ENCODE results near the gene ME3.

The ME3 gene

DNA sequence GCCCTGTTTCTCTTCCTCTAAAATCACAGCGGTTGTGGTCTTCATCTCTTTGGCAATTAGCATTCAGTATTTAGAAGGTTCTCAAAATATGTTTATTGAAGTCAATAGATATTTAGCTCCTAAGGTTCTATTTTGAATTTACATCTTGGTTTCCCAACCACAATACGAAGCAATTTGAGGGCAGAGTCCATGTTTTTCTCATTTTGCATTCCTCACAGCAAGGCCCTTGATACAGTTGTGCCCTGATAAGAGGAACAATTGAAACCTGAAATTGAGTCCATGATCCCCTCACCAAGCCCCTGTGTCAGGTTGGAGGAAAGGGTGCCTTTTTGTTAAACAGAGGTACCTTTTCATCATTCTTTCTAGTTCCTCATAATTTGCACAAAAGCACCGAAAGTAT is 166.2 kb downstream of the ME3 start:
- Mint-ChIP-seq H3K27me3 (ENCODE audit: low read depth, poor library complexity) (no peaks in the 10 kb centered on the region), H3K36me3 (ENCODE audit: low read depth) (no peaks in the 10 kb centered on the region), H3K9me3 (no peaks in the 10 kb centered on the region), H3K4me3 (no peak overlapping the region), H3K27ac (peak overlapping the region; percentile 20), H3K4me1 (peaks cover 6% of the 10 kb centered on the region)
- DNase-seq = no peak
- TF ChIP-seq, protein P1, sequence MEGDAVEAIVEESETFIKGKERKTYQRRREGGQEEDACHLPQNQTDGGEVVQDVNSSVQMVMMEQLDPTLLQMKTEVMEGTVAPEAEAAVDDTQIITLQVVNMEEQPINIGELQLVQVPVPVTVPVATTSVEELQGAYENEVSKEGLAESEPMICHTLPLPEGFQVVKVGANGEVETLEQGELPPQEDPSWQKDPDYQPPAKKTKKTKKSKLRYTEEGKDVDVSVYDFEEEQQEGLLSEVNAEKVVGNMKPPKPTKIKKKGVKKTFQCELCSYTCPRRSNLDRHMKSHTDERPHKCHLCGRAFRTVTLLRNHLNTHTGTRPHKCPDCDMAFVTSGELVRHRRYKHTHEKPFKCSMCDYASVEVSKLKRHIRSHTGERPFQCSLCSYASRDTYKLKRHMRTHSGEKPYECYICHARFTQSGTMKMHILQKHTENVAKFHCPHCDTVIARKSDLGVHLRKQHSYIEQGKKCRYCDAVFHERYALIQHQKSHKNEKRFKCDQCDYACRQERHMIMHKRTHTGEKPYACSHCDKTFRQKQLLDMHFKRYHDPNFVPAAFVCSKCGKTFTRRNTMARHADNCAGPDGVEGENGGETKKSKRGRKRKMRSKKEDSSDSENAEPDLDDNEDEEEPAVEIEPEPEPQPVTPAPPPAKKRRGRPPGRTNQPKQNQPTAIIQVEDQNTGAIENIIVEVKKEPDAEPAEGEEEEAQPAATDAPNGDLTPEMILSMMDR (IDR thresholded peaks at IDR 0.05) = no peak

DNA sequence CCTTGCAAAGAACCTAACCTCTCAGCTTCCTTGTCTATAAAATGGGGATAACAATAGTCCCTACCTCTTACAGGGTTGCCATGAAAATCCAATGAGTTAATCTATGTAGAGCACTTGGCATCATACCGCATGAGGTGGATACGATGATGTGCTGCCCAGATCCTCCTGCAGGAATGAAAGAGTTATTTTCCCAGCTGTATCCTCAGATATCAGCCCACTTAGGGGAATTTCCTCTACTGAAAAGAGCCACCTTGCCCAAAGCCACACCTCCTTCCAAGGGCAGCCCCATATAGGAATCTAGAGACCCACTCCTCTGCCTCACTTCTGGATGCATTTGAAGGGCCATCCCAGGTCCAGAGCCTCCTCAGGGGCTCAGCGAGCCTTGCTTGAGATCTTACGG is 169.3 kb downstream of the ME3 start:
- H3K4me1 Mint-ChIP-seq = peaks cover 11% of the 10 kb centered on the region
- no peaks in the 10 kb centered on the region for H3K36me3 Mint-ChIP-seq (ENCODE audit: low read depth)
- peaks cover 3% of the 10 kb centered on the region for H3K27me3 Mint-ChIP-seq (ENCODE audit: low read depth, poor library complexity)
- H3K27ac Mint-ChIP-seq = no peak overlapping the region
- DNase-seq = no peak
- H3K4me3 Mint-ChIP-seq = no peak overlapping the region
- TF ChIP-seq, protein P1 (IDR thresholded peaks at IDR 0.05) = no peak
- H3K9me3 Mint-ChIP-seq = no peaks in the 10 kb centered on the region

DNA sequence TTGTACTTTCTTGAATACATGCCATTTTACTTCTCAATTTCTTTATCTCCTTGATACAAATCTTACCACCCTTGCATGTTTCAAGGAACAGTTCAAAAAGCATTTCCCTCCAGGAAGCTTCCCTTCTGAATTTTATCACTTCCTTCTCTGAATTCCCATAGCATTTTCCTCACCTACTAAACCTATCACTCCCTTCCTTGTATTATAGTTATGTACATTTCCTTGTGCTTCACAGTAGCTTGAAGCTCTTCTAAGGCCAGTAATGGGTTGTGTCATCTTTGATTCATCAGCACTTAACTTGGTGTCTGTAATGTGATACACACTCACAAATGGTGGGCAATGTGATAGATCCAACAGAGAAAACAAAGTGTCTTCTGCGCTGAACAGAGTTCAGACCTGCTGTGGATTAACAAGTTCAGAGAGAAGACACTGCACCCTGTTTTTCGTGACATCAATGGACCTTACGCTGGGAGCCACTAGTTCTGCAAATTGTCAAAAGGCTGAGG is 170.2 kb downstream of the ME3 start:
- Mint-ChIP-seq H3K4me1 (peaks cover 19% of the 10 kb centered on the region), H3K9me3 (no peaks in the 10 kb centered on the region), H3K27ac (no peak overlapping the region), H3K36me3 (ENCODE audit: low read depth) (no peaks in the 10 kb centered on the region), H3K27me3 (ENCODE audit: low read depth, poor library complexity) (peaks cover 3% of the 10 kb centered on the region), H3K4me3 (no peak overlapping the region)
- TF ChIP-seq, protein P1 (IDR thresholded peaks at IDR 0.05) = no peak
- DNase-seq = no peak

DNA sequence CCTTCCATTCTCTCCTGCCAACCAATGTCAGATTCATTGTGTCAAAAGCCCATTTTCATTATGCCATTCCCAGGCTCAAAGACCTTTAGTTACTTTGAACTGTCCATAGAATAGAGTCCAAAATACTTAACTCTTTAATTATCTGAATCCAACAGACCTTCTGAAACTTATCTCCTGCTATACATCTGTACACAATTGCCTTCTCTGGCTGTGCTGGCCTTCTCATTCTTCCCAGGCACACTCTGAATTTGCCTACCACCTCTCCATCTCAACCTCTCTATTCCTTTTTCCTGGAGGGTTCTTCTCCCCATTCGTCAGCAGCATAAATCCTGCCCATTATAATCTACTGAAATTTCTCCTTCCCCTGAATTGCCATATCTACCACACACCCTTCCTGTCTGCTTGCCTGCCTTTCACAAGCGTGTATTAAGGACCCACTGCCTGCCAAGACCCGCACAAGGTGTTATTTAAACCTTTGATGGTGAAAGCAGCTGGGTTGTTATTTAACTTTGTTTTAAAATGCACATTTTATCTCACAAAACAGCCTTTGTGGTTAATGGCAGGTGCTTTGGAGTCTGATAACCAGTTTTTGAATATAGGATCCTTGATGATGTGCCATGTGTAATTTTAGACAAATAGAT is 171.8 kb downstream of the ME3 start:
- no peaks in the 10 kb centered on the region for H3K36me3 Mint-ChIP-seq (ENCODE audit: low read depth)
- no peak overlapping the region for H3K27ac Mint-ChIP-seq
- H3K4me1 Mint-ChIP-seq = peaks cover 19% of the 10 kb centered on the region
- no peaks in the 10 kb centered on the region for H3K9me3 Mint-ChIP-seq
- TF ChIP-seq, protein P1 (IDR thresholded peaks at IDR 0.05) = no peak
- no peak for DNase-seq
- peaks cover 6% of the 10 kb centered on the region for H3K27me3 Mint-ChIP-seq (ENCODE audit: low read depth, poor library complexity)
- no peak overlapping the region for H3K4me3 Mint-ChIP-seq

DNA sequence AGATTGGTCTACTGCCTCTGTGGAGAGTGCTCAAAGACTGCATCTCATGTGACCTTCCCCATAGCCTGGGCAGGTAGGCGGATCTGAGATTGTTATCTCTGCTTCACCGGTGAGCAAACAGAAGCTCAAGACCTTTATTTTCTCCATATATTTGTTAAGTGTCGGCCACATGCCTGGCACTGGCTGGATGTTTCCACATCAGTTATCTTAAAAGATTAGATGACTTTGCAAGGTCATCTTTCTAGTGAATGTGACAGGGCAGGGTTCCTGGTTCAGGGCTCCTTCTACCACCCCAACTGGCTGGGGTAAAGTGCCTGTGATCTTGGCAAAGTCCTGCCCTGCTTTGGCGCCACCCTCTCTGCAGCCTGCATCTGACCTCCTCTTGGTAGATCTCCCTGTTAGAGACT is 172.7 kb downstream of the ME3 start:
- peaks cover 6% of the 10 kb centered on the region for H3K27me3 Mint-ChIP-seq (ENCODE audit: low read depth, poor library complexity)
- no peak overlapping the region for H3K4me3 Mint-ChIP-seq
- no peak for DNase-seq
- no peak overlapping the region for H3K27ac Mint-ChIP-seq
- no peaks in the 10 kb centered on the region for H3K9me3 Mint-ChIP-seq
- TF ChIP-seq, protein P1 (IDR thresholded peaks at IDR 0.05) = no peak
- H3K36me3 Mint-ChIP-seq (ENCODE audit: low read depth) = no peaks in the 10 kb centered on the region
- H3K4me1 Mint-ChIP-seq = peaks cover 26% of the 10 kb centered on the region

DNA sequence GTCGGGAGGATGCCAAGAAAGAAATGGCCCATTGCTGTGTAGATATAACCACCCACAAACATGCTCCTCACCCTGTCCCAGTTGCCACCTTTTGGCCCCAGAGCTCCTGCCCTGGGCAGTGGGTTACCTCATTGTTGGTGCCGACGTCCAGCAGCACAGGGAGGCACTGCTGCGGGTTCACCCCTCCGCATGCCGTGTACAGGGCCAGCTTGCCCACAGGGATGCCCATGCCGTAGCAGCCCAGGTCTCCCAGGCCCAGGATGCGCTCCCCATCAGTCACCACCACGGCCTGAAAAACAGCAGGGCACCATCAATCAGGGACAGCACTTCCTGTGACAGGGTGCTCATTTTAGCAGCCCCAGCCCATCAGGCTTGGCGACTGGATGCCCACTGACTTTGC is 174.6 kb downstream of the ME3 start:
- Mint-ChIP-seq H3K9me3 (no peaks in the 10 kb centered on the region), H3K27me3 (ENCODE audit: low read depth, poor library complexity) (peaks cover 6% of the 10 kb centered on the region), H3K4me3 (no peak overlapping the region), H3K4me1 (peaks cover 43% of the 10 kb centered on the region), H3K36me3 (ENCODE audit: low read depth) (no peaks in the 10 kb centered on the region), H3K27ac (no peak overlapping the region)
- DNase-seq = no peak
- TF ChIP-seq, protein P1 (IDR thresholded peaks at IDR 0.05) = no peak
